Measurements from ENCODE around the gene KAT8. TPM values are rescaled to one million over a fixed set of nuclear protein-coding genes. Genes with fewer than 3 reads are reported as not detected.
A peak's percentile ranks its signal among the peaks of the same experiment; 100 is the strongest.
"Not testable (repeated sequence)": the region's sequence is repeated elsewhere in the genome, so short reads cannot be mapped to it uniquely, and the experiment has no call there.

Gene KAT8
- total RNA-seq, 4 donors from 2014 or later: 61.0 to 83.4 (median 72.6) TPM

DNA sequence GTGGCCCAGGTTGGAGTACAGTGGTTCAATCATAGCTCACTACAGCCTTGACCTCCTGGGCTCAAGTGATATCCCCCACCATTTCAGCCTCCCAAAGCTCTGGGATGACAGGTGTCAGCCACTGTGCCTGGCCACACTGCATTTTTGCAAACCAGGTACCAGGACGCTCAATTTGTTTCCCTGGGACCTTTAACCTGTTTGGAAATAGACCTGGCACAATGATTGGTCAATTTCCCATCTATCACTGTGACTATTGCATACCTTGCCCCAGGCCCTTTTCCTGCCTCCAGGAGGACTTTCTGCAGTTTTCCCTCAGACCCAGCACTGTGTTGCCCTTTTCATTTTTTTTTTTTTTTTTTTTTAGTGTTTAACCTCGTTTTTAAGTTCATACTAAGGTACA lies 51.4 kb downstream of the KAT8 start:
- TF ChIP-seq, protein P1, sequence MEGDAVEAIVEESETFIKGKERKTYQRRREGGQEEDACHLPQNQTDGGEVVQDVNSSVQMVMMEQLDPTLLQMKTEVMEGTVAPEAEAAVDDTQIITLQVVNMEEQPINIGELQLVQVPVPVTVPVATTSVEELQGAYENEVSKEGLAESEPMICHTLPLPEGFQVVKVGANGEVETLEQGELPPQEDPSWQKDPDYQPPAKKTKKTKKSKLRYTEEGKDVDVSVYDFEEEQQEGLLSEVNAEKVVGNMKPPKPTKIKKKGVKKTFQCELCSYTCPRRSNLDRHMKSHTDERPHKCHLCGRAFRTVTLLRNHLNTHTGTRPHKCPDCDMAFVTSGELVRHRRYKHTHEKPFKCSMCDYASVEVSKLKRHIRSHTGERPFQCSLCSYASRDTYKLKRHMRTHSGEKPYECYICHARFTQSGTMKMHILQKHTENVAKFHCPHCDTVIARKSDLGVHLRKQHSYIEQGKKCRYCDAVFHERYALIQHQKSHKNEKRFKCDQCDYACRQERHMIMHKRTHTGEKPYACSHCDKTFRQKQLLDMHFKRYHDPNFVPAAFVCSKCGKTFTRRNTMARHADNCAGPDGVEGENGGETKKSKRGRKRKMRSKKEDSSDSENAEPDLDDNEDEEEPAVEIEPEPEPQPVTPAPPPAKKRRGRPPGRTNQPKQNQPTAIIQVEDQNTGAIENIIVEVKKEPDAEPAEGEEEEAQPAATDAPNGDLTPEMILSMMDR (IDR thresholded peaks at IDR 0.05): no peak
- TF ChIP-seq POLR2AphosphoS5 (IDR thresholded peaks at IDR 0.05) (no peak), POLR2A (IDR thresholded peaks at IDR 0.05; ENCODE audit: low read depth) (no peak), EP300 (IDR thresholded peaks at IDR 0.05) (no peak)
- no peak for DNase-seq (ENCODE audit: extremely low spot score)
- no peaks in the 10 kb centered on the region for H3K27me3 ChIP-seq
- H3K36me3 ChIP-seq: no peaks in the 10 kb centered on the region
- no peaks in the 10 kb centered on the region for H3K9me3 ChIP-seq
- peaks cover 0 to 5% (median 0%) of the 10 kb centered on the region in 4 donors for H3K4me1 ChIP-seq
- H3K27ac ChIP-seq (replicated peaks in 1 of 4): no peak overlapping the region
- intact Hi-C loops (cut with DNase I): no loop called here
- no peak overlapping the region for H3K4me3 ChIP-seq
- 70% methylated on average over 2 of the region's 2 CpGs for WGBS

DNA sequence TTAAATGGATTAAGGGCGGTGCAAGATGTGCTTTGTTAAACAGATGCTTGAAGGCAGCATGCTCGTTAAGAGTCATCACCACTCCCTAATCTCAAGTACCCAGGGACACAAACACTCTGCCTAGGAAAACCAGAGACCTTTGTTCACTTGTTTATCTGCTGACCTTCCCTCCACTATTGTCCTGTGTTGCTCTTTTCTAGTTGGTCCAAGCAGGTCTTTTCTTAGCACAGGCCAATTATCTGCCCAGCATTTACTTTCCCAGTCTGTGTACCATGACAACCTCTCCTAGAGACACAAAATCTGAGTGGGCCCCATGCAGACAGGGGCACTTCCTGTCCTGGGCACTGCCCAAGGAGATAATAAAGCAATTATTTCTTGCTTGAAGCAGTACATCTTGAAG lies 52.6 kb downstream of the KAT8 start:
- DNase-seq (ENCODE audit: extremely low spot score); H3K9me3 ChIP-seq; H3K27me3 ChIP-seq; H3K4me3 ChIP-seq; H3K27ac ChIP-seq (replicated peaks in 1 of 4); H3K4me1 ChIP-seq; H3K36me3 ChIP-seq: not testable (repeated sequence)
- 17% methylated on average over 1 of the region's 2 CpGs for WGBS
- intact Hi-C loops (cut with DNase I): loop anchor here (2.0 kb wide), 1 partner anchor 29 kb away; no protein-coding TSS in a partner anchor

DNA sequence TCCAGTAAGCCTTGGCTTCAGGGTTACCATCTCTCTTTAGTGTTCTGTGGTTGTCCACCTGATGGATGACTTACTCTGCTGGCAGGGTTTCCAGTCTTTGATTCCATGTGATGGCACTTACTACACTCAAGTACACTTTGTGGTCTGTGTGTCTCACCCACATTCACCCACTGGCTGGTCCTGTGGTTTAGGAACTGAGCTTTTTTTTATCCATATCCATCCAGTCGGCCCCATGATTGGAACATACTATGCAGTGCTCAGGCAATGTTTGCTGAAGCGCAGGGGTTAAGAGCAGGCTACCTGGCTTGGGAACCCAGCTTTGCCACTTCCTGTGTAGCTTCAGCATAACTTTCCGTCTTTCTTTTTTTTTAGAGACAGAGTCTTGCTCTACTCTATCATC lies 59.7 kb downstream of the KAT8 start:
- DNase-seq (ENCODE audit: extremely low spot score): no peak
- intact Hi-C loops (cut with DNase I): loop anchor here (5.0 kb wide), 1 partner anchor 265 kb away; the partner anchor contains the start of gene ZNF843
- Histone ChIP-seq H3K27me3 (no peaks in the 10 kb centered on the region), H3K36me3 (no peaks in the 10 kb centered on the region), H3K4me3 (no peak overlapping the region), H3K9me3 (no peaks in the 10 kb centered on the region), H3K27ac (replicated peaks in 1 of 4) (no peak overlapping the region), H3K4me1 (peaks cover 10 to 23% (median 21%) of the 10 kb centered on the region in 4 donors)
- 73% methylated on average over 3 of the region's 3 CpGs for WGBS
- TF ChIP-seq, protein P1 (IDR thresholded peaks at IDR 0.05): no peak
- TF ChIP-seq POLR2A (IDR thresholded peaks at IDR 0.05; ENCODE audit: low read depth): no peak
- TF ChIP-seq EP300 (IDR thresholded peaks at IDR 0.05): no peak

DNA sequence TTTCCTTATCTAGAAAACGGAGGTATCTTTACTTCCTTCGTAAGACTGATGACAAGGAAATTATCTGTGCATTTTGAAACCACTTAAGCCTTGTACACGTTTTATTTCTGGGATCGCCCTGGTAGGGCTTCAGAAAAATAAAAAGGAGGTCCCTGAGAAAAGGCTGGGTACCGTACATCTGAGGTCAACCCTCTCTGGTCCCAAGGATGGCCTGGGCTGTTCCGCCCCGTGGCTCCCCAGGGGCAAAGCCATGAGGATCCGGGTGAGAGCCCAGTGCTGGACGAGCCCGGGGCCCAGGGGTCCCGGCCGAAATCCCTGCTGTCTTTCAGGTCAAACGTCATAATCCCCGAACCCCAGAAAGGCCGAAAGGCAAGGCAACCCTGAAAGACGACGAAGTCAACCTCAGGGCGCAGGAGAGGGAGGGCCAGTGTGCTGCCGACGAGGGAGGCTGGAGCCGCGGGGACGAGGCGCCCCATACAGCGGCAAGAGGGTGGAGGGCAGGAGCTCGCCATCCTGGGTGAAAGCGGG lies 61.8 kb downstream of the KAT8 start:
- no peaks in the 10 kb centered on the region for H3K27me3 ChIP-seq
- peaks cover 29 to 44% (median 42%) of the 10 kb centered on the region in 4 donors for H3K4me1 ChIP-seq
- 23% methylated on average over 4 of the region's 27 CpGs for WGBS
- H3K4me3 ChIP-seq: peak overlapping the region; percentile 80 to 99 (median 88)
- DNase-seq (ENCODE audit: extremely low spot score): no peak
- no peaks in the 10 kb centered on the region for H3K9me3 ChIP-seq
- TF ChIP-seq, protein P1 (IDR thresholded peaks at IDR 0.05): no peak
- TF ChIP-seq POLR2A (IDR thresholded peaks at IDR 0.05; ENCODE audit: low read depth) (no peak), EP300 (IDR thresholded peaks at IDR 0.05) (no peak), POLR2AphosphoS5 (IDR thresholded peaks at IDR 0.05) (no peak)
- peaks cover 6 to 21% (median 19%) of the 10 kb centered on the region in 4 donors for H3K36me3 ChIP-seq
- intact Hi-C loops (cut with DNase I): loop anchor here (5.0 kb wide), 1 partner anchor 263 kb away; the partner anchor contains the start of gene ZNF843
- peak overlapping the region; percentile 95 to 99 (median 96) for H3K27ac ChIP-seq (replicated peaks in 1 of 4)

DNA sequence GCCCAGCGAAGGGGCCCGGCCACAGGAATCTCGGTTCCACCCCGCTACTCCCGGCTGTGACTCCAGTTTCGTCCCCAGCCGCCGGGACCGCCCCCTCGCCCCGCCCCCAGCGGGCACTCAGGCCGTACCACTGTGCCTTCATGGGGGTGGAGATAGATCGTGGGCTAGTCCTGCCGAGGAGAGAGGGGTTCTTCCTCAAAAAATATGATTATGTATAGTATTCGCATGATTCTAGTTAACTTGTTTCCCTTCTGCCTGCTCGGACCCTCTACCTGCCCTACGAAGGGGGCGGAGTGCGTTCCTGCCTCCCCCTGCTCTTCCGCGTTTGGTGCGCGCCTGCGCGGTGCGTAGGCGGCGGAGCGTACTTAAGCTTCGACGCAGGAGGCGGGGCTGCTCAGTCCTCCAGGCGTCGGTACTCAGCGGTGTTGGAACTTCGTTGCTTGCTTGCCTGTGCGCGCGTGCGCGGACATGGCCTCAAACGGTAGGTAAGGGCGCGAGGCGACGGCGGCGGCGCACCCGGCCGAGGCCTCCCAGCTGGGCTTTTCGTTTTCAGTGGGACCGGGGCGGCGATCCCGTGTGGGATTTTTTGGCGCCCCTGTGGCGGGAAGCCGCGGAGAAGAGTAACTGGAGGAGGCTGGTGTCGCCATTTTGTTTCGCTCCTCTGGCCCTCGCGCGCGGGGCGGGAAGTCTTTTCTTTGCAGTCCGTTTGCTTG lies 62.4 kb downstream of the KAT8 start, which contains the start of gene FUS:
Gene FUS, plus strand, starts transcription at position 393 of the 713 bp plus-strand sequence. Its CDS starts 76 bp downstream, at position 469.
- TF ChIP-seq EP300 (IDR thresholded peaks at IDR 0.05) (no peak), POLR2AphosphoS5 (IDR thresholded peaks at IDR 0.05) (peak; percentile 99 to 100), POLR2A (IDR thresholded peaks at IDR 0.05; ENCODE audit: low read depth) (peak; percentile 99)
- TF ChIP-seq, protein P1 (IDR thresholded peaks at IDR 0.05): no peak
- peak; percentile 98 for DNase-seq (ENCODE audit: extremely low spot score)
- WGBS: 0% methylated on average over 3 of the region's 69 CpGs
- Histone ChIP-seq H3K4me1 (peaks cover 29 to 48% (median 42%) of the 10 kb centered on the region in 4 donors), H3K36me3 (peaks cover 12 to 27% (median 25%) of the 10 kb centered on the region in 4 donors), H3K27ac (replicated peaks in 1 of 4) (peak within 1 kb of the TSS; percentile 95 to 99 (median 96)), H3K4me3 (peak within 1 kb of the TSS; percentile 80 to 99 (median 88)), H3K27me3 (no peaks in the 10 kb centered on the region), H3K9me3 (no peaks in the 10 kb centered on the region)
- intact Hi-C loops (cut with DNase I): loop anchor here (5.0 kb wide), 1 partner anchor 262 kb away; the partner anchor contains the start of gene ZNF843
